ENCODE data around the gene TTC22. TPM values are rescaled to one million over a fixed set of nuclear protein-coding genes. Genes with fewer than 3 reads are reported as not detected.
"Not testable (repeated sequence)": the region's sequence is repeated elsewhere in the genome, so short reads cannot be mapped to it uniquely, and the experiment has no call there.

Gene TTC22
- total RNA-seq, 1 experiment from 2014 or later = 0.59 TPM

- no peaks in the 10 kb centered on the region; a peak in 1 of 5 replicates for H3K9me3 Mint-ChIP-seq
- Histone ChIP-seq H3K4me1 (ENCODE audit: insufficient read depth, low read length) (no peaks in the 10 kb centered on the region), H2AFZ (ENCODE audit: low read length) (no peak overlapping the region), H3K4ac (ENCODE audit: low read depth, low read length) (no peak overlapping the region), H2AK5ac (ENCODE audit: insufficient read length, low read length) (no peak overlapping the region), H2BK20ac (ENCODE audit: low read depth, low read length, poor library complexity, severe bottlenecking) (no peak overlapping the region), H4K20me1 (ENCODE audit: control insufficient read depth, insufficient read depth, insufficient read length) (no peaks in the 10 kb centered on the region), H3K27ac (ENCODE audit: insufficient read length, low read depth, low read length) (no peak overlapping the region), H3K79me2 (ENCODE audit: insufficient read depth, low read length) (no peaks in the 10 kb centered on the region), H3K27me3 (ENCODE audit: insufficient read depth, low read length) (peaks cover under 1% of the 10 kb centered on the region; the same call in 1 of the 2 replicates), H2BK5ac (ENCODE audit: insufficient read length, low read length) (no peak overlapping the region), H3K79me1 (ENCODE audit: insufficient read depth, low read depth, low read length, poor library complexity, severe bottlenecking) (no peaks in the 10 kb centered on the region), H4K8ac (replicated peaks; ENCODE audit: insufficient read length, low read depth, low read length) (no peak overlapping the region), H3K23ac (ENCODE audit: insufficient read length, low read depth, low read length) (no peak overlapping the region), H3K23me2 (ENCODE audit: insufficient read length, low read depth, low read length, poor library complexity, severe bottlenecking) (no peaks in the 10 kb centered on the region), H3T11ph (ENCODE audit: low read length) (no peak overlapping the region), H4K91ac (ENCODE audit: insufficient read length, low read depth, low read length) (no peak overlapping the region), H3K14ac (ENCODE audit: insufficient read depth, low read length) (no peak overlapping the region), H3K4me2 (ENCODE audit: insufficient read depth, insufficient read length, low read length) (no peak overlapping the region), H2BK12ac (ENCODE audit: insufficient read length, low read depth, low read length) (no peak overlapping the region), H4K5ac (ENCODE audit: insufficient read length, low read depth, low read length) (no peak overlapping the region), H3K9me3 (ENCODE audit: control insufficient read depth, low read depth, low read length) (no peaks in the 10 kb centered on the region), H3K56ac (ENCODE audit: insufficient read length, low read depth, low read length) (no peak overlapping the region), H3K18ac (ENCODE audit: insufficient read length, low read depth, low read length) (no peak overlapping the region), H3K9ac (ENCODE audit: extremely low read depth, insufficient read length, low read length) (no peak overlapping the region), H2BK15ac (ENCODE audit: low read depth, low read length) (no peak overlapping the region), H2BK120ac (ENCODE audit: low read depth, low read length, poor library complexity, severe bottlenecking) (no peak overlapping the region)
- H3K4me3 Mint-ChIP-seq = no peak overlapping the region
- no CpG with 5 or more reads among the region's 4 CpGs for WGBS (ENCODE audit: extremely low coverage, insufficient read length, low lambda C conversion rate)
- no peak for DNase-seq
- peaks cover 28% of the 10 kb centered on the region for H3K27me3 Mint-ChIP-seq (ENCODE audit: low read depth)
- H3K36me3 Mint-ChIP-seq (ENCODE audit: insufficient read depth in 1 of 3, low read depth in 3 of 3) = no peaks in the 10 kb centered on the region
- no peak overlapping the region for H3K27ac Mint-ChIP-seq
- peaks cover 7 to 19% of the 10 kb centered on the region in 2 experiments for H3K4me1 Mint-ChIP-seq
- TF ChIP-seq CTCF (conservative IDR thresholded peaks at IDR 0.05) = no peak
Observed at GRCh38 chr1:54777011-54777410, 24.1 kb downstream of the TTC22 start.

GRCh38 chr1:54775828-54776721 is 25.0 kb downstream of the TTC22 start:
- not testable (repeated sequence) for H4K20me1 ChIP-seq (ENCODE audit: control insufficient read depth, insufficient read depth, insufficient read length); H2BK5ac ChIP-seq (ENCODE audit: insufficient read length, low read length); H2BK15ac ChIP-seq (ENCODE audit: low read depth, low read length); H3T11ph ChIP-seq (ENCODE audit: low read length); H4K5ac ChIP-seq (ENCODE audit: insufficient read length, low read depth, low read length); H3K56ac ChIP-seq (ENCODE audit: insufficient read length, low read depth, low read length); H3K23me2 ChIP-seq (ENCODE audit: insufficient read length, low read depth, low read length, poor library complexity, severe bottlenecking); H2BK12ac ChIP-seq (ENCODE audit: insufficient read length, low read depth, low read length); H3K4me1 ChIP-seq (ENCODE audit: insufficient read depth, low read length); H4K91ac ChIP-seq (ENCODE audit: insufficient read length, low read depth, low read length); H3K79me1 ChIP-seq (ENCODE audit: insufficient read depth, low read depth, low read length, poor library complexity, severe bottlenecking); H3K14ac ChIP-seq (ENCODE audit: insufficient read depth, low read length); H3K27me3 ChIP-seq (ENCODE audit: insufficient read depth, low read length); H3K4ac ChIP-seq (ENCODE audit: low read depth, low read length); H3K27ac Mint-ChIP-seq; DNase-seq; H3K79me2 ChIP-seq (ENCODE audit: insufficient read depth, low read length); H3K9ac ChIP-seq (ENCODE audit: extremely low read depth, insufficient read length, low read length); H3K23ac ChIP-seq (ENCODE audit: insufficient read length, low read depth, low read length); H3K9me3 ChIP-seq (ENCODE audit: control insufficient read depth, low read depth, low read length); H3K4me2 ChIP-seq (ENCODE audit: insufficient read depth, insufficient read length, low read length); H3K4me3 Mint-ChIP-seq; H2AK5ac ChIP-seq (ENCODE audit: insufficient read length, low read length); H2BK120ac ChIP-seq (ENCODE audit: low read depth, low read length, poor library complexity, severe bottlenecking); H3K9me3 Mint-ChIP-seq; H4K8ac ChIP-seq (replicated peaks; ENCODE audit: insufficient read length, low read depth, low read length); H3K36me3 Mint-ChIP-seq (ENCODE audit: insufficient read depth in 1 of 3, low read depth in 3 of 3); H3K27ac ChIP-seq (ENCODE audit: insufficient read length, low read depth, low read length); H2AFZ ChIP-seq (ENCODE audit: low read length); H3K18ac ChIP-seq (ENCODE audit: insufficient read length, low read depth, low read length); H2BK20ac ChIP-seq (ENCODE audit: low read depth, low read length, poor library complexity, severe bottlenecking)
- Mint-ChIP-seq H3K4me1 (peaks cover 7 to 19% of the 10 kb centered on the region in 2 experiments), H3K27me3 (ENCODE audit: low read depth) (peaks cover 21% of the 10 kb centered on the region)
- WGBS (ENCODE audit: extremely low coverage, insufficient read length, low lambda C conversion rate) = no CpG with 5 or more reads among the region's 16 CpGs
